AML-193 (cell line): Measurements from ENCODE around the gene ADAMTS4.

ENCODE experiments used
- DNase-seq, 2 experiments: peaks; one replicate each; lab custom pipeline; 2025; lab: John Stamatoyannopoulos, UW

Gene ADAMTS4

GRCh38 chr1:161174911-161175310, 23.9 kb downstream of the ADAMTS4 start:
- DNase-seq, result no peak

- no peak for DNase-seq
These were observed 25.1 kb downstream of the ADAMTS4 start for GRCh38 chr1:161173711-161174110.

- DNase-seq, result no peak
These were observed 26.0 kb downstream of the ADAMTS4 start for GRCh38 chr1:161172776-161173376.

- DNase-seq, result no peak
These were observed 26.5 kb downstream of the ADAMTS4 start for GRCh38 chr1:161172349-161172748.

GRCh38 chr1:161171696-161172095, 27.2 kb downstream of the ADAMTS4 start:
- DNase-seq, result no peak

- DNase-seq, result no peak
These were observed 27.7 kb downstream of the ADAMTS4 start for GRCh38 chr1:161171191-161171590.

GRCh38 chr1:161168906-161169305, 29.9 kb downstream of the ADAMTS4 start:
- DNase-seq, result no peak

GRCh38 chr1:161166669-161167548, 31.9 kb downstream of the ADAMTS4 start:
- DNase-seq, result peak in 1 of 2 experiments; percentile 10

GRCh38 chr1:161165742-161166668, 32.8 kb downstream of the ADAMTS4 start, which contains the start of gene PPOX:
Gene PPOX (plus strand): TSS chr1:161166426. CDS start chr1:161166848, 422 bp downstream.
- peak; percentile 96 for DNase-seq

GRCh38 chr1:161164901-161165610, 33.8 kb downstream of the ADAMTS4 start:
- no peak for DNase-seq

- DNase-seq, result no peak
These were observed 35.1 kb downstream of the ADAMTS4 start for GRCh38 chr1:161163793-161164192.

- DNase-seq, result no peak
These were observed 36.0 kb downstream of the ADAMTS4 start for GRCh38 chr1:161162806-161163205.

GRCh38 chr1:161162052-161162451, 36.8 kb downstream of the ADAMTS4 start:
- no peak for DNase-seq

- no peak for DNase-seq
These were observed 37.2 kb downstream of the ADAMTS4 start for GRCh38 chr1:161161652-161162051.

- no peak for DNase-seq
These were observed 38.1 kb downstream of the ADAMTS4 start for GRCh38 chr1:161160671-161161145.

- no peak for DNase-seq
These were observed 39.0 kb downstream of the ADAMTS4 start for GRCh38 chr1:161159913-161160243.

- peak; percentile 66 to 78 for DNase-seq
These were observed 39.6 kb downstream of the ADAMTS4 start, which contains the start of gene USP21 for GRCh38 chr1:161159087-161159912. Gene USP21 (plus strand): TSS chr1:161159500. CDS start chr1:161160641, 1,141 bp downstream.

GRCh38 chr1:161158316-161159010, 40.4 kb downstream of the ADAMTS4 start:
- DNase-seq, result no peak

- DNase-seq, result no peak
These were observed 41.0 kb downstream of the ADAMTS4 start for GRCh38 chr1:161157867-161158266.
